ENCODE measurements around the gene LTBR.

Gene LTBR

DNA sequence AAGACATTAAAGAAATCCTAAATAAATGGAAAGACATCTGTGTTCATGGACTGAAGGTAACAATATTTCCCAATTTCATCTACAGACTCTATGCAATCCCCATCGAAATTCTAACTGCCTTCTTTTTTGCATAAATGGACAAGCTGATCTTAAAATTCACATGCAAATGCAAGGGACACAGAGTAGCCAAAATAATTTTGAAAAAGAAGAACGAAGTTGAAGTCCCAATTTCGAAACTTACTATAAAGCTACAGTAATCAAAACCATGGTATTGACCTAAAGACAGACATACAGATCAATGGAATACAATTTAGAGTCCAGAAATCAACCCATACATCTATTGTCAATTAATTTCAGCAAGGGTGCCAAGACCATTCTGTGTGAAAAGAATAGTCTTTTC lies 44.4 kb downstream of the LTBR start:
- H3K4me1 ChIP-seq (ENCODE audit: control insufficient read depth, insufficient read depth, low read length), result no peaks in the 10 kb centered on the region
- no peaks in the 10 kb centered on the region for H3K27me3 ChIP-seq (ENCODE audit: control insufficient read depth, insufficient read depth, low read length)
- no peaks in the 10 kb centered on the region for H3K9me3 ChIP-seq (ENCODE audit: control insufficient read depth, insufficient read depth, low read length)
- WGBS (ENCODE audit: insufficient coverage, insufficient read length), result no CpG with 5 or more reads among the region's 3 CpGs
- H3K36me3 ChIP-seq (ENCODE audit: control insufficient read depth, insufficient read depth, low read length), result no peaks in the 10 kb centered on the region
- H3K27ac ChIP-seq (ENCODE audit: low read length), result no peak overlapping the region
- no peak for DNase-seq (ENCODE audit: low read depth, low spot score)
- no peak overlapping the region for H3K4me3 ChIP-seq (ENCODE audit: low read length)

DNA sequence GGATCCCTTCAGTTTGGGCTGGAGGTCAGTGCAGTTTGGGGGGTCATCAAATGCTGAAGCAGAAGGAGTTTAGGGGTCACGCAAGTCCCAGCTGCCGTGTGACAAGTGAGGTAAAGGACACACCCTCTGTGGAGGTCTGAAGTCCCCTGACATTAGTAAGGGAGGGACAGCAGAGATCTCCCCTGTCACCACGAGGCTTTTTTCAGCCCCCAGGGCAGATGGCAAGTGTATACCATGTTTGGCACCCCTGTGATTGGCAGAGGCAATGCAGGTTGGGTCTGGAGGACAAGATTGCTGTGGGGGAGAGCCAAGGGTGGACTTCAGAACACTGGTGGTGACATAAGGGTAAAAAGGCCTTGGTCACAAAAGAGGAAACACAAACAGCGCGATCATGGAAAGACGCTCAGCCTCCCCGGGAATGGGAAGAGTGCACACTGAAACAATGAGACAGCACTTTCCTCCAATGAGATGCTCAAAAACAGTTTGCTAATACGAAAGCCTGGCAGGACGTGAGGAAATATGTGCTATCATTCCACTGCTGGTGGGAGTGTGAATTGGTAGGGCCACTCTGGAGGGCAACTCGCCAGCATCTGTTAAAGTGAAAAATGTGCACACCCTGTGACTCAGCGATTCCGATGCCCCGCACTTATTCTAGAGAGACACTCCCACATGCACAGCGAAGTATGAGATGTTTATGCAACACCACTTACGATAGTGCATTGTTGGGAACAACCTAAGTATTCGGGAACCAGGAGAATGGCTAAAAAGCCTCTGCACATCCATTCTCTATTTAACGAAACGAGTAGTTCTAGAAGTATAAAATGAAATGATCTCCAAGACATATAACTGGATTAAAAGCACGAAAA lies 46.4 kb downstream of the LTBR start:
- Histone ChIP-seq H3K9me3 (ENCODE audit: control insufficient read depth, insufficient read depth, low read length) (no peaks in the 10 kb centered on the region), H3K27ac (ENCODE audit: low read length) (no peak overlapping the region), H3K4me1 (ENCODE audit: control insufficient read depth, insufficient read depth, low read length) (peaks cover 3% of the 10 kb centered on the region; the same call in 1 of the 2 replicates), H3K4me3 (ENCODE audit: low read length) (no peak overlapping the region), H3K36me3 (ENCODE audit: control insufficient read depth, insufficient read depth, low read length) (no peaks in the 10 kb centered on the region), H3K27me3 (ENCODE audit: control insufficient read depth, insufficient read depth, low read length) (no peaks in the 10 kb centered on the region)
- no peak for DNase-seq (ENCODE audit: low read depth, low spot score)
- no CpG with 5 or more reads among the region's 19 CpGs for WGBS (ENCODE audit: insufficient coverage, insufficient read length)

DNA sequence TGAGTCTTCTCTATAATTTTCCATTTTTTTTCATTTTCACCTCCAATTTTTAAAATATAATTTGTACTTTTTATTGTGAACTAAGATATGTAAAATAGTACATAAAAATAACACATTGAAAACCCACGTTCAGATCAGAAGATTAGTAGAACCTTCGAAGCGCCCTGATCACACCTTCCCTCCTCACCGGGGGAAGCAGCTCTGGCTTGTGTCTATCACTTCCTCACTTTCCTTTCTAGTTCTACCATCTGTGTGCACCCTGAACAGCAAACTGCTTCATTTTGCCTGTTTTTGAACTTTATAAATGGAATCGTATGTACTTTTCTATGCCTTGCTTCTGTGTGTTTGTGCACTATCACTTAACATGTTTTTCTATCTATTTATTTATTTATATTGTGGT lies 49.0 kb downstream of the LTBR start:
- no peak for DNase-seq (ENCODE audit: low read depth, low spot score)
- no peak overlapping the region for H3K27ac ChIP-seq (ENCODE audit: low read length)
- no peaks in the 10 kb centered on the region for H3K27me3 ChIP-seq (ENCODE audit: control insufficient read depth, insufficient read depth, low read length)
- no CpG with 5 or more reads among the region's 5 CpGs for WGBS (ENCODE audit: insufficient coverage, insufficient read length)
- H3K36me3 ChIP-seq (ENCODE audit: control insufficient read depth, insufficient read depth, low read length), result no peaks in the 10 kb centered on the region
- peaks cover 3% of the 10 kb centered on the region; the same call in 1 of the 2 replicates for H3K4me1 ChIP-seq (ENCODE audit: control insufficient read depth, insufficient read depth, low read length)
- no peaks in the 10 kb centered on the region for H3K9me3 ChIP-seq (ENCODE audit: control insufficient read depth, insufficient read depth, low read length)
- no peak overlapping the region for H3K4me3 ChIP-seq (ENCODE audit: low read length)

DNA sequence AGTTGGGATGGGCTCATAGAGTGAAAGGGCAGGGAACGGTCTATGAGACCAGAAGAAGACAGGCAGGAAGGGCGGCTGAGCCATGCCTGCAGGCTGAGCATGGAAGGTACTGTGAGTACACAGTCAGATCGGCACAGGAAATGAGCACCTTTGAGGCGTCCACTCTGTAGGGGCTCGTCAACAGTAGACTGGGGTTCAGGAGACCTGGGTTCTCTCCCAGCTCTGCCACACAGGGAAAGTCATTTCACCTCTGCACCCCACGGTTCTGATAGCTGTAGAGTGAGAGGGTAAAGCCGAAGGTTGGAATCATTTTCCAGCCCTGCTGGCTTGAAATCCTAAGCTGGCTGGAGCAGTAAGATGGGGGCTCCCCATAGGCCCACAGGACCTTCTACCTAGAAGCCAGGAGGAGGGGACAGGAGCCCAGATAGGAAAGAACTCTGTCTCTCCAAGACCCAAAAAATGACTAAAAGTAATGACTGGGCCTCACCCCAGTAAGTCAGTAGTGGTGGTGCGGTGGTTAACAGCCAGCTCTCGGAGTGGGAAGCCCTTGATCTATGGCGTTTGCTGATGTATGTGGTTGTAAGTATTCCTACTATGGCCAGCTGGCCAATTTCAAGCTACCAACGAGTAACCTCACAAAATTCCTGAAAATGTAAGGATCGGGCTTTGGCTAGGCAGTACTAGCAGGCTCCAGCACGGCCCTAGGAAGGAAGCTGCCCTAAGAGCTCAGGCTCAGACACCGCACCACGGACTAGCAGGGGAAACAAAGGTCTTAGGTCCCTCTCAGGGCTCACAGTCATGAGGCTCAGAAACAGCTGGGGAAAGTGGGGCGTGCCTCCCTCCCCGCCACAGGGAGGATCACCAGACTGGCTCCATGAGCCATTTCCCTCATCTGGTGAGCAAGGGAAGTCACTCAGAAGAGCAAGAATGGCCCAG lies 50.5 kb downstream of the LTBR start:
- WGBS (ENCODE audit: insufficient coverage, insufficient read length), result no CpG with 5 or more reads among the region's 17 CpGs
- H3K27ac ChIP-seq (ENCODE audit: low read length), result no peak overlapping the region
- H3K4me3 ChIP-seq (ENCODE audit: low read length), result no peak overlapping the region
- no peak for DNase-seq (ENCODE audit: low read depth, low spot score)
- H3K36me3 ChIP-seq (ENCODE audit: control insufficient read depth, insufficient read depth, low read length), result no peaks in the 10 kb centered on the region
- H3K4me1 ChIP-seq (ENCODE audit: control insufficient read depth, insufficient read depth, low read length), result peaks cover 3% of the 10 kb centered on the region; the same call in 1 of the 2 replicates
- no peaks in the 10 kb centered on the region for H3K27me3 ChIP-seq (ENCODE audit: control insufficient read depth, insufficient read depth, low read length)
- H3K9me3 ChIP-seq (ENCODE audit: control insufficient read depth, insufficient read depth, low read length), result no peaks in the 10 kb centered on the region

GRCh38 chr12:6435961-6436715 lies 52.2 kb downstream of the LTBR start:
- Histone ChIP-seq H3K27me3 (ENCODE audit: control insufficient read depth, insufficient read depth, low read length) (no peaks in the 10 kb centered on the region), H3K4me3 (ENCODE audit: low read length) (no peak overlapping the region), H3K27ac (ENCODE audit: low read length) (no peak overlapping the region), H3K9me3 (ENCODE audit: control insufficient read depth, insufficient read depth, low read length) (no peaks in the 10 kb centered on the region), H3K36me3 (ENCODE audit: control insufficient read depth, insufficient read depth, low read length) (no peaks in the 10 kb centered on the region), H3K4me1 (ENCODE audit: control insufficient read depth, insufficient read depth, low read length) (peaks cover 3% of the 10 kb centered on the region; the same call in 1 of the 2 replicates)
- no peak for DNase-seq (ENCODE audit: low read depth, low spot score)
- no CpG with 5 or more reads among the region's 13 CpGs for WGBS (ENCODE audit: insufficient coverage, insufficient read length)

DNA sequence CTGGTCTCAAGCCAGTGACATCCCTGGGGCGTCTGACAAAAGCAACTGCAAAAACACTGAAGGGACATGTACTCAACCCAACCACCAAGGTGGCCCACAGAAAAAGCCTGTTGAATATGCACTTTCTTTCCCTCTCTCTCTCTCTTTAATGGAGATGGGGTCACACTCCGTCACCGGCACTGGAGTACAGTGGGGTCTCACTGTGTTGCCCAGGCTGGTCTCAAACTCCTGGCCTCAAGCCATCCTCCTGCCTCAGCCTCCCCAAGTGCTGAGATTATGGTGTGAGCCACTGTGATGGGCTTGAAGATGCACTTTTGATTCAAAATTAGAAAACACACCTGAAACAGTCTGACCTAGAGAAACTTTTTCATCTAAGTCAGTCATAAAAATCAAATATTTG lies 53.6 kb downstream of the LTBR start:
- no peak overlapping the region for H3K27ac ChIP-seq (ENCODE audit: low read length)
- WGBS (ENCODE audit: insufficient coverage, insufficient read length), result no CpG with 5 or more reads among the region's 3 CpGs
- DNase-seq (ENCODE audit: low read depth, low spot score), result no peak
- H3K36me3 ChIP-seq (ENCODE audit: control insufficient read depth, insufficient read depth, low read length), result no peaks in the 10 kb centered on the region
- no peaks in the 10 kb centered on the region for H3K9me3 ChIP-seq (ENCODE audit: control insufficient read depth, insufficient read depth, low read length)
- H3K4me3 ChIP-seq (ENCODE audit: low read length), result no peak overlapping the region
- peaks cover 3% of the 10 kb centered on the region; the same call in 1 of the 2 replicates for H3K4me1 ChIP-seq (ENCODE audit: control insufficient read depth, insufficient read depth, low read length)
- H3K27me3 ChIP-seq (ENCODE audit: control insufficient read depth, insufficient read depth, low read length), result no peaks in the 10 kb centered on the region

GRCh38 chr12:6438345-6438744 lies 54.4 kb downstream of the LTBR start:
- peaks cover 3% of the 10 kb centered on the region; the same call in 1 of the 2 replicates for H3K4me1 ChIP-seq (ENCODE audit: control insufficient read depth, insufficient read depth, low read length)
- H3K27ac ChIP-seq (ENCODE audit: low read length), result no peak overlapping the region
- H3K27me3 ChIP-seq (ENCODE audit: control insufficient read depth, insufficient read depth, low read length), result no peaks in the 10 kb centered on the region
- no peak for DNase-seq (ENCODE audit: low read depth, low spot score)
- no peak overlapping the region for H3K4me3 ChIP-seq (ENCODE audit: low read length)
- no peaks in the 10 kb centered on the region for H3K36me3 ChIP-seq (ENCODE audit: control insufficient read depth, insufficient read depth, low read length)
- WGBS (ENCODE audit: insufficient coverage, insufficient read length), result no CpG with 5 or more reads among the region's 12 CpGs
- H3K9me3 ChIP-seq (ENCODE audit: control insufficient read depth, insufficient read depth, low read length), result no peaks in the 10 kb centered on the region

DNA sequence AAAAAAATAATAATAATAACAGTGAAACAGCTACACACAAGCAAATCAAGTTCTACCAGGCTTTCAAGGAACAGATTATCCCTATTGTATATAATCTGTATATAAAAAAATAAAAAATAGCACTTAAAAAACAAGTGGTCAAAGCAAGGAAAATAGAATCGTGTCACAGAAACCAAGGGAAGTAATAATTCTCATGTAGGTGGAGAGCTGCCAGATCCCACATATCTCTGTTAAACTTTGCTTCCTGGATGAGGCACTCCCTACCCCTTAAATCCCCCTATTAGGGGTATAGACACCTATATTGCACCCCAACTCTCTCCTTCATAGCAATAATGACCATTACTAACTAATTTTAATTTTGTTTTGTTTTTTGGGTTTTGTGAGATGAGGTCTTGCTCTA lies 56.4 kb downstream of the LTBR start:
- Histone ChIP-seq H3K9me3 (ENCODE audit: control insufficient read depth, insufficient read depth, low read length) (no peaks in the 10 kb centered on the region), H3K36me3 (ENCODE audit: control insufficient read depth, insufficient read depth, low read length) (no peaks in the 10 kb centered on the region), H3K4me1 (ENCODE audit: control insufficient read depth, insufficient read depth, low read length) (no peaks in the 10 kb centered on the region), H3K27ac (ENCODE audit: low read length) (no peak overlapping the region), H3K4me3 (ENCODE audit: low read length) (no peak overlapping the region), H3K27me3 (ENCODE audit: control insufficient read depth, insufficient read depth, low read length) (no peaks in the 10 kb centered on the region)
- no CpG with 5 or more reads among the region's 1 CpG for WGBS (ENCODE audit: insufficient coverage, insufficient read length)
- no peak for DNase-seq (ENCODE audit: low read depth, low spot score)
